HepG2 (cell line): ENCODE results near the gene PEMT. TPM values are rescaled to one million over a fixed set of nuclear protein-coding genes. Genes with fewer than 3 reads are reported as not detected.

Source experiments
- ATAC-seq: fragments of 200-7000 bp; cut with Tn5 transposase; 3 replicates; pipeline ENCODE4 v1.9.1; 2020; ENCODE audit warnings: mild to moderate bottlenecking, moderate library complexity
- BruUV-seq: library from RNA; stranded (reverse); fragments of 400-500 nt; replicated peaks from 2 replicates; lab custom pipeline; 2021; lab: Mats Ljungman, UMichigan
- CTCF ChIA-PET: fragments of 300-600 bp; formaldehyde crosslinking; extraction: SDS; loops from one replicate; lab custom pipeline; 2021; ENCODE audit warnings: low total read pairs, inconsistent platforms, low intra/inter-chr PET ratio; lab: Yijun Ruan, JAX
- POLR2A ChIA-PET: fragments of 350-600 bp; sonication (Branson Sonifier 250); formaldehyde crosslinking; loops from one replicate; lab custom pipeline; 2020; ENCODE audit warnings: antibody characterized with exemption, inconsistent platforms; lab: Yijun Ruan, JAX
- DNase-seq: peaks from one replicate; pipeline ENCODE4 v3.0.0-alpha.2; 2015; ENCODE audit warnings: low spot score
- FAIRE-seq: peaks from 3 replicates; lab custom pipeline; 2011; peaks lifted over from hg19 to GRCh38; lab: Jason Lieb, UNC
- H2AFZ ChIP-seq: one replicate; pipeline ENCODE4 v1.6.1; 2011; ENCODE audit warnings: low read length, inconsistent platforms
- H3K27ac ChIP-seq: fragments of 300-600 bp; 3 replicates; pipeline ENCODE4 v1.8.0; 2011; ENCODE audit warnings: mixed run types, mild to moderate bottlenecking, mixed read lengths, low read length, inconsistent platforms; ENCODE audit not compliant: insufficient read depth; ENCODE audit errors: extremely low read length
- H3K27me3 ChIP-seq, 2 experiments: fragments of 200-600 bp in 1 of 2; 2 replicates in 1 of 2; 3 replicates in 1 of 2; pipeline versions ENCODE4 v1.6.0 to v1.8.0; 2011; ENCODE audit warnings: low read length in 2 of 2, mild to moderate bottlenecking in 2 of 2, moderate library complexity in 2 of 2, inconsistent platforms in 1 of 2; ENCODE audit not compliant: insufficient read depth in 2 of 2, control insufficient read depth in 1 of 2
- H3K36me3 ChIP-seq, 2 experiments: fragments of 200-600 bp in 1 of 2; replicated peaks in 1 of 2; 2 replicates in 1 of 2; 3 replicates in 1 of 2; pipeline versions ENCODE4 v1.5.1 to v1.8.0; 2011; ENCODE audit warnings: low read length in 2 of 2, inconsistent platforms in 1 of 2; ENCODE audit not compliant: insufficient read depth in 2 of 2, control insufficient read depth in 1 of 2
- H3K4me1 ChIP-seq: 2 replicates; pipeline ENCODE4 v1.5.1; 2012; ENCODE audit warnings: low read length, inconsistent platforms; ENCODE audit not compliant: insufficient read depth
- H3K4me2 ChIP-seq: 2 replicates; pipeline ENCODE4 v1.6.0; 2011; ENCODE audit warnings: low read depth, low read length, inconsistent platforms
- H3K4me3 ChIP-seq, 3 experiments: fragments of 200-600 bp in 1 of 3; sonication (generic), shearing (Covaris generic) in 1 of 3; replicated peaks in 1 of 3; 2 replicates each; pipeline ENCODE4 v1.5.1; 2011 to 2016; ENCODE audit warnings: low read length in 3 of 3, inconsistent platforms in 2 of 3, low read depth in 2 of 3, mild to moderate bottlenecking in 2 of 3, control low read depth in 1 of 3, mixed read lengths in 1 of 3; ENCODE audit not compliant: insufficient read depth in 1 of 3
- H3K79me2 ChIP-seq: one replicate; pipeline ENCODE4 v1.6.1; 2011; ENCODE audit warnings: low read length, inconsistent platforms; ENCODE audit not compliant: insufficient read depth
- H3K9ac ChIP-seq: 2 replicates; pipeline ENCODE4 v1.6.0; 2011; ENCODE audit warnings: mild to moderate bottlenecking, low read depth, low read length, inconsistent platforms; ENCODE audit not compliant: insufficient read depth
- H3K9me3 ChIP-seq: 2 replicates; pipeline ENCODE4 v1.5.1; 2012; ENCODE audit warnings: mild to moderate bottlenecking, low read length
- H4K20me1 ChIP-seq: 2 replicates; pipeline ENCODE4 v1.6.0; 2011; ENCODE audit warnings: inconsistent platforms, mild to moderate bottlenecking, low read length, moderate library complexity; ENCODE audit not compliant: insufficient read depth
- BCLAF1 ChIP-seq: fragments of 450-650 bp; IDR thresholded peaks from 2 replicates; pipeline ENCODE4 v1.6.1; 2017; ENCODE audit warnings: mild to moderate bottlenecking
- CC2D1A ChIP-seq: sonication (generic); formaldehyde crosslinking; IDR thresholded peaks from 2 replicates; pipeline ENCODE4 v1.8.1; 2023; ENCODE audit warnings: mild to moderate bottlenecking, missing genetic modification reagents
- IKZF1 ChIP-seq: fragments of 450-650 bp; IDR thresholded peaks from 2 replicates; pipeline ENCODE4 v1.7.1; 2016
- KMT2A ChIP-seq: sonication (generic); formaldehyde crosslinking; IDR thresholded peaks from 2 replicates; pipeline ENCODE4 v1.4.0; 2020; ENCODE audit warnings: missing genetic modification reagents
- KMT2B ChIP-seq: IDR thresholded peaks from 2 replicates; pipeline ENCODE4 v1.6.1; 2016; ENCODE audit warnings: missing genetic modification reagents, missing compliant biosample characterization
- MAFG ChIP-seq: sonication (generic); formaldehyde crosslinking; IDR thresholded peaks from 2 replicates; pipeline ENCODE4 v1.5.1; 2020; ENCODE audit warnings: mild to moderate bottlenecking, missing genetic modification reagents
- MIER2 ChIP-seq: IDR thresholded peaks from 2 replicates; pipeline ENCODE4 v1.6.1; 2016; ENCODE audit warnings: missing biosample characterization, missing genetic modification reagents
- RFXANK ChIP-seq: IDR thresholded peaks from 2 replicates; pipeline ENCODE4 v1.6.1; 2016
- TRIM22 ChIP-seq: fragments of 450-650 bp; IDR thresholded peaks from 2 replicates; pipeline ENCODE4 v1.6.1; 2017
- U2AF1 ChIP-seq: fragments of 200-400 bp; formaldehyde crosslinking; optimal IDR thresholded peaks from 2 replicates; pipeline ENCODE3; 2017; ENCODE audit warnings: mild to moderate bottlenecking, low read depth, low read length
- ZBTB2 ChIP-seq: sonication (generic); formaldehyde crosslinking; IDR thresholded peaks from 2 replicates; pipeline ENCODE4 v1.8.0; 2022; ENCODE audit warnings: low read depth, missing genetic modification reagents
- ZC3H13 ChIP-seq: sonication (generic); formaldehyde crosslinking; IDR thresholded peaks from 2 replicates; pipeline ENCODE4 v1.8.1; 2023; ENCODE audit warnings: mild to moderate bottlenecking, missing genetic modification reagents, moderate library complexity
- ZIK1 ChIP-seq: sonication (generic); formaldehyde crosslinking; IDR thresholded peaks from 2 replicates; pipeline ENCODE4 v1.5.0; 2020; ENCODE audit warnings: mild to moderate bottlenecking, low read depth, missing genetic modification reagents, borderline replicate concordance
- ZMAT5 ChIP-seq: sonication (generic); formaldehyde crosslinking; IDR thresholded peaks from 2 replicates; pipeline ENCODE4 v1.5.0; 2020; ENCODE audit warnings: mild to moderate bottlenecking, low read depth, missing genetic modification reagents, borderline replicate concordance
- ZNF556 ChIP-seq: sonication (generic); formaldehyde crosslinking; IDR thresholded peaks from 2 replicates; pipeline ENCODE4 v1.4.0; 2020; ENCODE audit warnings: mild to moderate bottlenecking, missing genetic modification reagents, borderline replicate concordance
- ZNF713 ChIP-seq: sonication (generic); formaldehyde crosslinking; IDR thresholded peaks from 2 replicates; pipeline ENCODE4 v1.4.0; 2020; ENCODE audit warnings: mild to moderate bottlenecking, missing genetic modification reagents
- ZNF780A ChIP-seq: sonication (generic); formaldehyde crosslinking; IDR thresholded peaks from 2 replicates; pipeline ENCODE4 v1.8.0; 2022; ENCODE audit warnings: mild to moderate bottlenecking, missing genetic modification reagents, moderate library complexity
- ZNF782 ChIP-seq: sonication (generic); formaldehyde crosslinking; IDR thresholded peaks from 2 replicates; pipeline ENCODE4 v1.4.0; 2020; ENCODE audit warnings: missing genetic modification reagents, mild to moderate bottlenecking, borderline replicate concordance
- ZNF841 ChIP-seq: sonication (generic); formaldehyde crosslinking; IDR thresholded peaks from 2 replicates; pipeline ENCODE4 v1.8.1; 2023; ENCODE audit warnings: missing genetic modification reagents, borderline replicate concordance
- WGBS: methylation state at CpG from one replicate; pipeline ENCODE4 v1.1.6; 2017; ENCODE audit warnings: low lambda C conversion rate; 5-methylcytosine and 5-hydroxymethylcytosine counted together
- in situ Hi-C: cut with HindIII; loops from 2 replicates; pipeline ENCODE4 v1.10.0; 2017; ENCODE audit warnings: low pct_unique_long_range_greater_than_20kb; ENCODE audit not compliant: extremely low pct_ligation_motif_present
- intact Hi-C: fragments of 100-400 bp; cut with micrococcal nuclease; formaldehyde crosslinking; loops from one replicate; pipeline ENCODE4 v1.10.0; 2022; ENCODE audit not compliant: unreplicated experiment
- polyA plus RNA-seq, 8 experiments: library from polyadenylated mRNA; depleted of rRNA in 3 of 8; stranded (reverse) in 7 of 8; unstranded in 1 of 8; fragments of >200 nt; fragmentation: Illumina TruSeq in 4 of 8; extraction: Trizol in 4 of 8; gene quantifications; 2 replicates each; pipeline versions ENCODE4 v1.2.1 to v1.2.3, GENCODE V29; 2011 to 2016; ENCODE audit warnings: low read depth in 4 of 8, missing spikeins in 1 of 8, mixed read lengths in 1 of 8; ENCODE audit not compliant: insufficient read depth in 1 of 8
- total RNA-seq, 5 experiments: library from RNA; depleted of rRNA; stranded (reverse); fragments of >200 nt; fragmentation: Illumina TruSeq; extraction: Trizol; gene quantifications; 2 replicates each; pipeline ENCODE4 v1.2.3, GENCODE V29; 2016; ENCODE audit warnings: low read depth in 1 of 5

PEMT gene
- total and polyA plus RNA-seq, 2 of the 13 experiments (the other 11 are each of a cell fraction or from before 2014, with no cell fraction given), result 31.7 to 43.6 TPM

GRCh38 chr17:17468217-17469010 lies 123.1 kb downstream of the PEMT start (continued):
- no peak for TF ChIP-seq ZBTB2 (CRISPR knock-in tag)
- TF ChIP-seq MIER2 (CRISPR knock-in tag), result no peak
- no peak for TF ChIP-seq IKZF1
- no peak for TF ChIP-seq CC2D1A (CRISPR knock-in tag)
- no peak for TF ChIP-seq ZMAT5

GRCh38 chr17:17467720-17468119 lies 123.8 kb downstream of the PEMT start:
- Histone ChIP-seq H3K4me2 (no peak overlapping the region), H3K79me2 (no peaks in the 10 kb centered on the region), H4K20me1 (no peaks in the 10 kb centered on the region), H3K4me3 (no peak overlapping the region), H3K9me3 (no peaks in the 10 kb centered on the region), H3K36me3 (no peaks in the 10 kb centered on the region), H3K27me3 (peaks cover 7 to 43% of the 10 kb centered on the region in 2 experiments; a peak in 4 of 5 replicates), H3K9ac (no peak overlapping the region), H2AFZ (no peak overlapping the region), H3K27ac (no peak overlapping the region), H3K4me1 (peaks cover 66% of the 10 kb centered on the region)
- in situ Hi-C loops, result no loop called here
- FAIRE-seq (no peak), ATAC-seq (no peak), DNase-seq (no peak)
- WGBS, result 4% methylated on average over 2 of the region's 5 CpGs
- CTCF ChIA-PET, result no interaction called here
- POLR2A ChIA-PET, result interaction anchor here (1.1 to 1.6 kb wide), 3 partner anchors 22 to 28 kb away, joined by 3 to 6 read pairs (median 5); partner anchors contain the start of gene RASD1
- BruUV-seq, result no TSS peak
- intact Hi-C loops, result no loop called here
- TF ChIP-seq KMT2A (CRISPR knock-in tag) (no peak), KMT2B (CRISPR knock-in tag) (no peak), ZNF780A (CRISPR knock-in tag) (no peak), MAFG (no peak), ZNF782 (CRISPR knock-in tag) (no peak), ZC3H13 (no peak), BCLAF1 (no peak), RFXANK (CRISPR knock-in tag) (no peak), ZNF841 (CRISPR knock-in tag) (no peak), ZIK1 (no peak), ZNF713 (CRISPR knock-in tag) (no peak), TRIM22 (no peak), ZNF556 (no peak), U2AF1 (no peak)
